LNCaP clone FGC (cell line): ENCODE measurements around the gene UTP25.

Experiments used
- DNase-seq: peaks from one replicate; pipeline ENCODE4 v3.0.0-alpha.2; 2011; ENCODE audit warnings: low read depth
- H3K4me3 ChIP-seq: 2 replicates; pipeline ENCODE4 v1.5.1; 2011; ENCODE audit warnings: mild to moderate bottlenecking, low read depth, low read length, control low read depth
- CTCF ChIP-seq: IDR thresholded peaks from 2 replicates; pipeline ENCODE4 v1.5.1; 2012; ENCODE audit warnings: mild to moderate bottlenecking; ENCODE audit not compliant: control insufficient read depth, insufficient read depth; ENCODE audit errors: extremely low read depth

UTP25 gene

GRCh38 chr1:209850342-209850979 lies 22.7 kb downstream of the UTP25 start:
- peak; percentile 54 for DNase-seq
- no peak overlapping the region for H3K4me3 ChIP-seq

GRCh38 chr1:209853676-209854075 lies 25.9 kb downstream of the UTP25 start:
- DNase-seq = no peak
- H3K4me3 ChIP-seq = no peak overlapping the region
- no peak for TF ChIP-seq CTCF

More at GRCh38 chr1:209850342-209850979, 22.7 kb downstream of the UTP25 start:
- TF ChIP-seq CTCF = peak; percentile 95

GRCh38 chr1:209854196-209854595 lies 26.4 kb downstream of the UTP25 start:
- DNase-seq = no peak
- no peak for TF ChIP-seq CTCF
- no peak overlapping the region for H3K4me3 ChIP-seq

GRCh38 chr1:209855006-209855405 lies 27.2 kb downstream of the UTP25 start:
- no peak overlapping the region for H3K4me3 ChIP-seq
- DNase-seq = no peak
- TF ChIP-seq CTCF = no peak

- no peak overlapping the region for H3K4me3 ChIP-seq
- DNase-seq = no peak
- TF ChIP-seq CTCF = no peak
These were observed 27.9 kb downstream of the UTP25 start for GRCh38 chr1:209855623-209856022.

- no peak for DNase-seq
- no peak overlapping the region for H3K4me3 ChIP-seq
- TF ChIP-seq CTCF = no peak
These were observed 30.9 kb downstream of the UTP25 start for GRCh38 chr1:209858561-209859103.
